IMR-90 (cell line): ENCODE results near the gene LTO1. TPM values are rescaled to one million over a fixed set of nuclear protein-coding genes. Genes with fewer than 3 reads are reported as not detected.

Experiments used
- ATAC-seq: fragments of 200-7000 bp; cut with Tn5 transposase; 2 replicates; pipeline ENCODE4 v1.9.1; 2020; ENCODE audit warnings: low read depth, mild to moderate bottlenecking, moderate library complexity
- BruUV-seq: library from RNA; stranded (reverse); fragments of 400-500 nt; replicated peaks from 2 replicates; lab custom pipeline; 2021; lab: Mats Ljungman, UMichigan
- CTCF ChIA-PET: fragments of 300-600 bp; formaldehyde crosslinking; extraction: SDS; loops from one replicate; lab custom pipeline; 2021; ENCODE audit warnings: antibody characterized with exemption; lab: Yijun Ruan, JAX
- POLR2A ChIA-PET: fragments of 300-600 bp; sonication (Branson Sonifier 250); formaldehyde crosslinking; loops from one replicate; lab custom pipeline; 2022; ENCODE audit warnings: antibody characterized with exemption; ENCODE audit not compliant: unreplicated experiment; lab: Charles Lee
- DNase-seq: peaks from one replicate; pipeline ENCODE4 v3.0.0; 2013
- H2AFZ ChIP-seq: replicated peaks from 2 replicates; pipeline ENCODE3; 2013; ENCODE audit warnings: low read length, mild to moderate bottlenecking; ENCODE audit not compliant: poor library complexity
- H2AK5ac ChIP-seq: 2 replicates; pipeline ENCODE4 v1.6.1; 2013; ENCODE audit warnings: low read depth, low read length, inconsistent platforms
- H2AK9ac ChIP-seq: replicated peaks from 2 replicates; pipeline ENCODE3; 2013; ENCODE audit warnings: mild to moderate bottlenecking, low read depth, low read length, moderate library complexity; ENCODE audit not compliant: poor library complexity
- H2BK120ac ChIP-seq: 2 replicates; pipeline ENCODE4 v1.6.1; 2013; ENCODE audit warnings: low read depth, low read length, inconsistent platforms
- H2BK15ac ChIP-seq: 3 replicates; pipeline ENCODE4 v1.6.1; 2013; ENCODE audit warnings: low read depth, low read length, inconsistent platforms
- H2BK20ac ChIP-seq: 2 replicates; pipeline ENCODE4 v1.6.1; 2013; ENCODE audit warnings: low read depth, mild to moderate bottlenecking, inconsistent platforms, low read length, moderate library complexity
- H2BK5ac ChIP-seq: 2 replicates; pipeline ENCODE4 v1.6.1; 2013; ENCODE audit warnings: mild to moderate bottlenecking, low read depth, low read length, inconsistent platforms; ENCODE audit not compliant: poor library complexity, severe bottlenecking
- H3K14ac ChIP-seq: replicated peaks from 2 replicates; pipeline ENCODE4 v1.6.1; 2013; ENCODE audit warnings: low read depth, low read length, inconsistent platforms
- H3K18ac ChIP-seq: 2 replicates; pipeline ENCODE4 v1.6.1; 2013; ENCODE audit warnings: low read depth, low read length, control low read depth
- H3K23ac ChIP-seq: 2 replicates; pipeline ENCODE4 v1.6.1; 2013; ENCODE audit warnings: low read depth, low read length, inconsistent platforms
- H3K27ac ChIP-seq: 2 replicates; pipeline ENCODE4 v1.5.1; 2013; ENCODE audit warnings: mild to moderate bottlenecking, control low read depth, low read length; ENCODE audit not compliant: insufficient read depth
- H3K27me3 ChIP-seq: 2 replicates; pipeline ENCODE4 v1.6.1; 2013; ENCODE audit warnings: low read length; ENCODE audit not compliant: control insufficient read depth, insufficient read depth
- H3K36me3 ChIP-seq: 2 replicates; pipeline ENCODE4 v1.6.1; 2013; ENCODE audit warnings: low read length, mixed read lengths; ENCODE audit not compliant: control insufficient read depth, insufficient read depth
- H3K4ac ChIP-seq: 2 replicates; pipeline ENCODE4 v1.6.1; 2013; ENCODE audit warnings: low read depth, low read length, inconsistent platforms
- H3K4me1 ChIP-seq: 2 replicates; pipeline ENCODE4 v1.6.1; 2013; ENCODE audit warnings: low read length, mixed read lengths; ENCODE audit not compliant: control insufficient read depth, insufficient read depth
- H3K4me2 ChIP-seq: 2 replicates; pipeline ENCODE4 v1.6.1; 2013; ENCODE audit warnings: low read depth, mild to moderate bottlenecking, control low read depth, low read length, moderate library complexity
- H3K4me3 ChIP-seq: 2 replicates; pipeline ENCODE4 v1.5.1; 2013; ENCODE audit warnings: low read depth, mild to moderate bottlenecking, control low read depth, low read length, moderate library complexity; ENCODE audit not compliant: insufficient read depth
- H3K56ac ChIP-seq: 2 replicates; pipeline ENCODE4 v1.6.1; 2013; ENCODE audit warnings: low read length, inconsistent platforms; ENCODE audit not compliant: insufficient read depth; ENCODE audit errors: extremely low read depth
- H3K79me1 ChIP-seq, 2 experiments: 2 replicates each; pipeline ENCODE4 v1.6.1; 2013; ENCODE audit warnings: low read length in 2 of 2, inconsistent platforms in 1 of 2, low read depth in 1 of 2
- H3K9ac ChIP-seq: 2 replicates; pipeline ENCODE4 v1.6.1; 2013; ENCODE audit warnings: low read depth, low read length, control low read depth
- H3K9me1 ChIP-seq: 2 replicates; pipeline ENCODE4 v1.6.1; 2013; ENCODE audit warnings: low read length, inconsistent platforms; ENCODE audit not compliant: insufficient read depth
- H3K9me3 ChIP-seq: 2 replicates; pipeline ENCODE4 v1.6.1; 2013; ENCODE audit warnings: low read length; ENCODE audit not compliant: control insufficient read depth, insufficient read depth
- H4K20me1 ChIP-seq: 2 replicates; pipeline ENCODE4 v1.6.1; 2013; ENCODE audit warnings: low read length, inconsistent platforms; ENCODE audit not compliant: insufficient read depth
- H4K5ac ChIP-seq: 2 replicates; pipeline ENCODE4 v1.6.1; 2013; ENCODE audit warnings: mild to moderate bottlenecking, low read depth, low read length, control low read depth
- H4K8ac ChIP-seq, 2 experiments: 2 replicates each; pipeline ENCODE4 v1.6.1; 2013; ENCODE audit warnings: low read depth in 2 of 2, low read length in 2 of 2, control low read depth in 1 of 2, inconsistent platforms in 1 of 2
- H4K91ac ChIP-seq: 2 replicates; pipeline ENCODE4 v1.6.1; 2013; ENCODE audit warnings: low read depth, low read length, inconsistent platforms; ENCODE audit not compliant: insufficient read depth
- BHLHE40 ChIP-seq: fragments of 150-350 bp; IDR thresholded peaks from 2 replicates; pipeline ENCODE4 v1.6.1; 2016; ENCODE audit warnings: mild to moderate bottlenecking, low read depth, low read length
- CEBPB ChIP-seq: IDR thresholded peaks from 2 replicates; pipeline ENCODE4 v1.6.1; 2012; ENCODE audit warnings: low read depth, low read length, improper control_type of control experiment
- MAFK ChIP-seq: IDR thresholded peaks from 2 replicates; pipeline ENCODE4 v1.6.1; 2012; ENCODE audit warnings: low read depth, low read length, improper control_type of control experiment
- MXI1 ChIP-seq: IDR thresholded peaks from 2 replicates; pipeline ENCODE4 v1.6.1; 2012; ENCODE audit warnings: low read depth, mild to moderate bottlenecking, low read length, moderate library complexity, borderline replicate concordance
- POLR2A ChIP-seq: IDR thresholded peaks from 2 replicates; pipeline ENCODE4 v1.6.1; 2012; ENCODE audit warnings: mild to moderate bottlenecking, low read depth, low read length
- RAD21 ChIP-seq: IDR thresholded peaks from 2 replicates; pipeline ENCODE4 v1.6.1; 2012; ENCODE audit warnings: low read length, improper control_type of control experiment
- RFX5 ChIP-seq: IDR thresholded peaks from 2 replicates; pipeline ENCODE4 v1.8.0; 2012; ENCODE audit warnings: low read depth, mild to moderate bottlenecking, low read length, moderate library complexity
- WGBS, 2 experiments: methylation state at CpG; one replicate each; pipeline versions ENCODE4 v1.1.5 to v1.1.7; 2013; ENCODE audit warnings: missing lambda C conversion rate in 2 of 2; ENCODE audit not compliant: insufficient read length in 1 of 2; ENCODE audit errors: extremely low coverage in 2 of 2; 5-methylcytosine and 5-hydroxymethylcytosine counted together
- dilution Hi-C: fragments of 300-500 bp; cut with HindIII; formaldehyde crosslinking; loops from one replicate; pipeline ENCODE4 v1.14.3; 2018; ENCODE audit warnings: low sequenced_read_pairs; ENCODE audit not compliant: unreplicated experiment
- in situ Hi-C: fragments of 300-500 bp; cut with MboI; formaldehyde crosslinking; loops from 3 replicates; pipeline ENCODE4 v1.14.3; 2019; ENCODE audit warnings: low sequenced_read_pairs, inconsistent platforms, mixed read lengths
- intact Hi-C: fragments of 100-400 bp; cut with micrococcal nuclease; formaldehyde crosslinking; loops from 2 replicates; pipeline ENCODE4 v1.10.0; 2022
- polyA plus RNA-seq, 3 experiments: library from polyadenylated mRNA; depleted of rRNA; stranded (reverse); fragments of >200 nt; gene quantifications; 2 replicates each; pipeline ENCODE4 v1.2.3, GENCODE V29; 2012; ENCODE audit warnings: low replicate concordance in 1 of 3
- total RNA-seq: library from RNA; depleted of rRNA; stranded (reverse); fragments of >200 nt; gene quantifications from 2 replicates; pipeline ENCODE4 v1.2.3, GENCODE V29; 2012
- TF ChIP-seq, protein P1 (sequence below): fragments of 150-350 bp; IDR thresholded peaks from 2 replicates; pipeline ENCODE4 v1.6.1; 2016; ENCODE audit warnings: low read depth, mild to moderate bottlenecking, low read length, moderate library complexity, borderline replicate concordance

Gene LTO1
- total and polyA plus RNA-seq, 2 of the 4 experiments (the other 2 are of a cell fraction), result 8.2 to 23.5 TPM

DNA sequence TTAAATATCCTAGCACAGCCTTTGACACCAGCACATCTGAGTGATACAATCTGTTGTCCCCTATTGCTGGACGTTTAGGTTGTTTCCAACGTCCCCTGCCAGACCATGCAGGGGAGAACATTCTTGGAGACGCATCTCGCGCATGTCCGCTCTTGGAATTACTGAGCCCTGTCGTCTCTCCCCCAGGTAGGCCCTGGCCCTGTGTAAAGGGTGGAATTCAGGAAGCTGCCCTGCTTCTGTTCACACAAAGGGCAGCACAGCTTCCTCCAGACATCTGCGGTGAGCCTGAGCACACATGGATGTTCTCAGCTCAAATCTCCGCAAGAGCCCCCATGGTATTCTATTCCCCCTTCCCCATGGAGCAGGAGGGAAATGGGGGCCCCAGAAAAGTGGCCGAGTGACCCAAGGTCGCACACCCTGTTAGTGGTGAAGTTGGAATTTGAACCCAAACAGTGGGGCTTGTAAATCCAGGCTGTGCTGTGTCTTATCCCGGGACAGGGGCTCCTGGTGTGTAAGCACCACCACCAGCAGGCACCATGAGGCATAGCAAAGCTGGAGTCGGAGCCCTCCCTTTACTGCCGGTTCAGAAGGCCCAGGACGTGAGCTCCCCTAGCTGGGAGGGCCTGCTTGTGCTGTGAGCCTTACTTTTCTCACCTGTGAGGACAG lies 33.7 kb upstream of the LTO1 start:
- ATAC-seq (no peak), DNase-seq (no peak)
- Histone ChIP-seq H3K4me1 (no peaks in the 10 kb centered on the region; the same call in 1 of the 2 replicates), H2AK9ac (no peak overlapping the region), H3K56ac (no peak overlapping the region), H3K27ac (no peak overlapping the region), H3K9ac (no peak overlapping the region), H2BK15ac (no peak overlapping the region), H3K4ac (no peak overlapping the region), H4K5ac (no peak overlapping the region), H3K4me3 (no peak overlapping the region), H4K20me1 (no peaks in the 10 kb centered on the region), H4K8ac (no peak overlapping the region), H3K14ac (no peak overlapping the region), H3K4me2 (no peak overlapping the region), H3K9me1 (no peaks in the 10 kb centered on the region; the same call in 1 of the 2 replicates), H3K36me3 (no peaks in the 10 kb centered on the region), H2BK20ac (no peak overlapping the region), H2AFZ (no peak overlapping the region), H3K18ac (no peak overlapping the region), H2BK120ac (no peak overlapping the region), H3K9me3 (no peaks in the 10 kb centered on the region), H3K27me3 (peaks cover 58% of the 10 kb centered on the region), H3K79me1 (no peaks in the 10 kb centered on the region), H4K91ac (no peak overlapping the region), H3K23ac (no peak overlapping the region), H2BK5ac (no peak overlapping the region), H2AK5ac (no peak overlapping the region)
- POLR2A ChIA-PET, result no interaction called here
- 22% methylated on average over 3 of the region's 15 CpGs; no CpG with 5 or more reads in 1 of the 2 experiments for WGBS, 2 experiments
- intact Hi-C loops (loop anchor here (5.0 kb wide), 1 partner anchor 83 kb away; no protein-coding TSS in a partner anchor), dilution Hi-C loops (no loop called here), in situ Hi-C loops (loop anchor here (10.0 kb wide), 1 partner anchor 96 kb away; no protein-coding TSS in a partner anchor)
- CTCF ChIA-PET, result interaction anchor here (0.7 kb wide), 2 partner anchors 483 to 487 kb away, joined by 3 to 7 read pairs; no protein-coding TSS in a partner anchor
- BruUV-seq, result no TSS peak
- TF ChIP-seq, protein P1, sequence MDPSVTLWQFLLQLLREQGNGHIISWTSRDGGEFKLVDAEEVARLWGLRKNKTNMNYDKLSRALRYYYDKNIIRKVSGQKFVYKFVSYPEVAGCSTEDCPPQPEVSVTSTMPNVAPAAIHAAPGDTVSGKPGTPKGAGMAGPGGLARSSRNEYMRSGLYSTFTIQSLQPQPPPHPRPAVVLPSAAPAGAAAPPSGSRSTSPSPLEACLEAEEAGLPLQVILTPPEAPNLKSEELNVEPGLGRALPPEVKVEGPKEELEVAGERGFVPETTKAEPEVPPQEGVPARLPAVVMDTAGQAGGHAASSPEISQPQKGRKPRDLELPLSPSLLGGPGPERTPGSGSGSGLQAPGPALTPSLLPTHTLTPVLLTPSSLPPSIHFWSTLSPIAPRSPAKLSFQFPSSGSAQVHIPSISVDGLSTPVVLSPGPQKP, result no peak
- TF ChIP-seq POLR2A (no peak), MXI1 (no peak), MAFK (no peak), BHLHE40 (no peak), RFX5 (no peak), CEBPB (no peak), RAD21 (no peak)
